Stomach (tissue), 9 donors: ENCODE results near the gene SLC27A4. TPM values are rescaled to one million over a fixed set of nuclear protein-coding genes. Genes with fewer than 3 reads are reported as not detected.

Experiments used
- DNase-seq, 2 donors: peaks; one replicate each; pipeline versions ENCODE4 v3.0.0 to v3.0.0-alpha.2; 2013 to 2019
- H3K27ac ChIP-seq, 5 donors: fragments of 200-600 bp in 4 of 5; sonication (generic) in 4 of 5; one replicate each; pipeline ENCODE4 v1.5.1; 2013 to 2019; ENCODE audit warnings: mild to moderate bottlenecking in 1 of 5, moderate library complexity in 1 of 5
- H3K27me3 ChIP-seq, 3 donors: fragments of 200-600 bp; sonication (generic); one replicate each; pipeline ENCODE4 v1.5.1; 2017 to 2019; ENCODE audit warnings: mixed run types in 1 of 3
- H3K36me3 ChIP-seq, 4 donors: fragments of 200-600 bp; sonication (generic); 1 replicate in 3 of 4; 2 replicates in 1 of 4; pipeline ENCODE4 v1.5.1; 2016 to 2019
- H3K4me1 ChIP-seq, 4 donors: fragments of 200-600 bp; sonication (generic); one replicate each; pipeline ENCODE4 v1.5.1; 2016 to 2019
- H3K4me3 ChIP-seq, 4 donors: fragments of 200-600 bp; sonication (generic) in 3 of 4; one replicate each; pipeline ENCODE4 v1.5.1; 2016 to 2019; ENCODE audit warnings: mild to moderate bottlenecking in 1 of 4
- H3K9me3 ChIP-seq, 4 donors: fragments of 200-600 bp; sonication (generic); one replicate each; pipeline ENCODE4 v1.5.1; 2016 to 2019
- CTCF ChIP-seq, 7 experiments: fragments of 450-650 bp in 4 of 7; fragments of 200-600 bp in 3 of 7; sonication (generic) in 3 of 7; IDR thresholded peaks; one replicate each; pipeline ENCODE4 v1.5.1; 2016 to 2019; ENCODE audit warnings: antibody characterized with exemption in 7 of 7, control low read depth in 2 of 7, mild to moderate bottlenecking in 1 of 7
- EP300 ChIP-seq: sonication (generic); formaldehyde crosslinking; IDR thresholded peaks from one replicate; pipeline ENCODE4 v1.6.1; 2017; ENCODE audit warnings: antibody characterized with exemption
- POLR2A ChIP-seq, 4 donors: fragments of 450-650 bp; IDR thresholded peaks; one replicate each; pipeline ENCODE4 v1.6.1; 2016; ENCODE audit warnings: antibody characterized with exemption in 4 of 4, control low read depth in 2 of 4, mild to moderate bottlenecking in 1 of 4, moderate library complexity in 1 of 4
- POLR2AphosphoS5 ChIP-seq, 3 donors: sonication (generic); formaldehyde crosslinking; IDR thresholded peaks; one replicate each; pipeline ENCODE4 v1.6.1; 2016; ENCODE audit warnings: antibody characterized with exemption in 3 of 3
- WGBS, 5 donors: extraction: QIAGEN DNeasy Blood & Tissue Kit in 3 of 5; methylation state at CpG; one replicate each; pipeline versions ENCODE4 v1.1.5 to v1.1.7; 2013 to 2018; 5-methylcytosine and 5-hydroxymethylcytosine counted together
- intact Hi-C: fragments of 100-400 bp; cut with DNase I; formaldehyde crosslinking; loops from one replicate; pipeline ENCODE4 v1.15.1; 2023; ENCODE audit warnings: low total_unique reads
- polyA plus RNA-seq, 3 donors: library from polyadenylated mRNA; stranded (reverse); fragments of 200-250 nt; gene quantifications; one replicate each; pipeline ENCODE4 v1.2.3, GENCODE V29; 2013
- total RNA-seq, 5 donors: library from RNA; depleted of rRNA; stranded (reverse); fragments of >200 nt; gene quantifications; one replicate each; pipeline versions ENCODE4 v1.1.0 to v1.2.3, GENCODE V29; 2014 to 2016
- donor health status: healthy with polysubstance abuse.
- donor health status: Bipolar disorder and iron deficiency.
- donor health status: healthy.

SLC27A4 gene
- total and polyA plus RNA-seq, 8 donors: 6.0 to 200 (median 21.2) TPM

- no peak for DNase-seq
- WGBS, 5 donors: 32 to 58% (median 44%) methylated on average over 7 of the region's 7 CpGs
- TF ChIP-seq POLR2AphosphoS5 (IDR thresholded peaks at IDR 0.05): no peak
- no peak for TF ChIP-seq CTCF (IDR thresholded peaks at IDR 0.05)
- no peak for TF ChIP-seq EP300
- TF ChIP-seq POLR2A (IDR thresholded peaks at IDR 0.05): no peak
- Histone ChIP-seq H3K27me3 (peaks cover 0 to 81% (median 3%) of the 10 kb centered on the region in 3 donors), H3K9me3 (no peaks in the 10 kb centered on the region), H3K4me3 (no peak overlapping the region), H3K4me1 (peaks cover 0 to 3% (median 0%) of the 10 kb centered on the region in 4 donors), H3K36me3 (no peaks in the 10 kb centered on the region), H3K27ac (no peak overlapping the region)
- intact Hi-C loops: no loop called here
Observed at GRCh38 chr9:128405780-128406171, 65.4 kb downstream of the SLC27A4 start.

- H3K27me3 ChIP-seq: peaks cover 0 to 78% (median 3%) of the 10 kb centered on the region in 3 donors
- H3K9me3 ChIP-seq: no peaks in the 10 kb centered on the region
- H3K36me3 ChIP-seq: no peaks in the 10 kb centered on the region
- WGBS, 5 donors: 63 to 75% (median 67%) methylated on average over 9 of the region's 9 CpGs
- intact Hi-C loops: no loop called here
- peak in 1 of 2 donors; percentile 36 for DNase-seq
- TF ChIP-seq CTCF (IDR thresholded peaks at IDR 0.05): no peak
- no peak for TF ChIP-seq EP300
- no peak for TF ChIP-seq POLR2AphosphoS5 (IDR thresholded peaks at IDR 0.05)
- TF ChIP-seq POLR2A (IDR thresholded peaks at IDR 0.05): no peak
- H3K4me3 ChIP-seq: no peak overlapping the region
- no peak overlapping the region for H3K27ac ChIP-seq
- H3K4me1 ChIP-seq: peaks cover 0 to 3% (median 0%) of the 10 kb centered on the region in 4 donors
Observed at GRCh38 chr9:128406848-128407391, 66.6 kb downstream of the SLC27A4 start.

GRCh38 chr9:128408963-128409431, 68.7 kb downstream of the SLC27A4 start:
- 44 to 67% (median 55%) methylated on average over 13 to 26 of the region's 26 CpGs for WGBS, 5 donors
- TF ChIP-seq CTCF (IDR thresholded peaks at IDR 0.05) (no peak), POLR2A (IDR thresholded peaks at IDR 0.05) (no peak)

GRCh38 chr9:128409450-128409849, 69.1 kb downstream of the SLC27A4 start:
- intact Hi-C loops: no loop called here
- H3K27ac ChIP-seq: no peak overlapping the region
- H3K4me3 ChIP-seq: no peak overlapping the region
- TF ChIP-seq EP300: no peak
- no peak for TF ChIP-seq CTCF (IDR thresholded peaks at IDR 0.05)
- no peak for TF ChIP-seq POLR2A (IDR thresholded peaks at IDR 0.05)
- no peak for TF ChIP-seq POLR2AphosphoS5 (IDR thresholded peaks at IDR 0.05)
- WGBS, 5 donors: 56 to 70% (median 58%) methylated on average over 7 to 8 of the region's 8 CpGs
- peaks cover 0 to 3% (median 0%) of the 10 kb centered on the region in 4 donors for H3K4me1 ChIP-seq
- DNase-seq: no peak
- no peaks in the 10 kb centered on the region for H3K9me3 ChIP-seq
- peaks cover 0 to 84% (median 12%) of the 10 kb centered on the region in 3 donors for H3K27me3 ChIP-seq
- no peaks in the 10 kb centered on the region for H3K36me3 ChIP-seq

More at GRCh38 chr9:128408963-128409431, 68.7 kb downstream of the SLC27A4 start:
- Histone ChIP-seq H3K27ac (no peak overlapping the region), H3K4me3 (no peak overlapping the region), H3K27me3 (peaks cover 0 to 84% (median 9%) of the 10 kb centered on the region in 3 donors), H3K36me3 (no peaks in the 10 kb centered on the region), H3K4me1 (peaks cover 0 to 3% (median 0%) of the 10 kb centered on the region in 4 donors), H3K9me3 (no peaks in the 10 kb centered on the region)
- intact Hi-C loops: no loop called here
- DNase-seq: no peak
